SU-DHL-6 (cell line): ENCODE data around the gene TBCK.

ENCODE experiments used
- CTCF ChIP-seq: fragments of 200-600 bp; sonication (generic); IDR thresholded peaks from one replicate; pipeline ENCODE4 v1.5.1; 2017; ENCODE audit warnings: antibody characterized with exemption, mild to moderate bottlenecking, low read length, moderate library complexity; ENCODE audit not compliant: insufficient read depth, poor library complexity, severe bottlenecking
- EZH2phosphoT487 ChIP-seq: fragments of 200-600 bp; sonication (generic), shearing (Covaris generic); conservative IDR thresholded peaks from 2 replicates; pipeline ENCODE4 v1.6.1; 2018; ENCODE audit warnings: mild to moderate bottlenecking, antibody characterized with exemption, low read length, moderate library complexity, mixed read lengths

GRCh38 chr4:106186201-106186600 is 129.8 kb downstream of the TBCK start:
- no peak for TF ChIP-seq CTCF
- no peak for TF ChIP-seq EZH2phosphoT487
